ENCODE measurements around the gene HERPUD1. TPM values are rescaled to one million over a fixed set of nuclear protein-coding genes. Genes with fewer than 3 reads are reported as not detected.
"Not testable (repeated sequence)": the region's sequence is repeated elsewhere in the genome, so short reads cannot be mapped to it uniquely, and the experiment has no call there.

Gene HERPUD1
- total RNA-seq, 4 donors from 2014 or later = 51.5 to 136 (median 112) TPM

DNA sequence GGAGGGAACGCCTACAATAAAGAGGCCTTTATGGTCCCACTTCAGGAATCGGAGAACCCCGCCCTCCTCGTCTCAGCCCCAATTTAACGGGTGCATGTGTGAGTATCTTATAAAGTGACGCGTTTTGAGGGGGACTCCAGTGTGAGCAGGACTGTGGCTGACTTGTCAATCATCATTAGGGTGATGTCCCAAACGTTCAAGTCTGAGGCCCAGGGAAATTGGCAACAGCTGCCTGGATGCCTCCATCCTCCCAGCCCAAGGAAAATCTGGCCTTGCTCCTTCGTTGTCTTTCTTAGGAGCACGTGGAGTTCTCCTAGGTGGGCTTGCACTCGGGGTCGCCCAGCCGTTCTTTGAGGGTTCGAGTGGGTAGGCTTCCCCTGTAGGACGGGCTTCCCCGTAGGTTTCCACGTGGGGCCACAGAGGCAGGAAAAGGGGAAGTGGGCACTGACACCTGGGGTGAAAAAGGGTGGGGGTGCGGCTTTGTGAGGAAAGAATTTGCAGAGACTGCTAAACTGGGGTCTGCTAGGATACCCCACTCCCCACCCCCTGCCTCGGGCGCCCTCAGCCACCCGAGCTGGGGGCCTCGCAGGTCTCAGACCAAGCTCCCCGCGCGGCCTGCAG lies 561 bp upstream of the HERPUD1 start:
- Histone ChIP-seq H3K4me3 (peak overlapping the region; percentile 95 to 97), H3K36me3 (no peaks in the 10 kb centered on the region), H3K9me3 (no peaks in the 10 kb centered on the region), H3K27ac (peak overlapping the region; percentile 97 to 98), H3K4me1 (no peaks in the 10 kb centered on the region), H3K27me3 (no peaks in the 10 kb centered on the region)
- TF ChIP-seq, protein P1, sequence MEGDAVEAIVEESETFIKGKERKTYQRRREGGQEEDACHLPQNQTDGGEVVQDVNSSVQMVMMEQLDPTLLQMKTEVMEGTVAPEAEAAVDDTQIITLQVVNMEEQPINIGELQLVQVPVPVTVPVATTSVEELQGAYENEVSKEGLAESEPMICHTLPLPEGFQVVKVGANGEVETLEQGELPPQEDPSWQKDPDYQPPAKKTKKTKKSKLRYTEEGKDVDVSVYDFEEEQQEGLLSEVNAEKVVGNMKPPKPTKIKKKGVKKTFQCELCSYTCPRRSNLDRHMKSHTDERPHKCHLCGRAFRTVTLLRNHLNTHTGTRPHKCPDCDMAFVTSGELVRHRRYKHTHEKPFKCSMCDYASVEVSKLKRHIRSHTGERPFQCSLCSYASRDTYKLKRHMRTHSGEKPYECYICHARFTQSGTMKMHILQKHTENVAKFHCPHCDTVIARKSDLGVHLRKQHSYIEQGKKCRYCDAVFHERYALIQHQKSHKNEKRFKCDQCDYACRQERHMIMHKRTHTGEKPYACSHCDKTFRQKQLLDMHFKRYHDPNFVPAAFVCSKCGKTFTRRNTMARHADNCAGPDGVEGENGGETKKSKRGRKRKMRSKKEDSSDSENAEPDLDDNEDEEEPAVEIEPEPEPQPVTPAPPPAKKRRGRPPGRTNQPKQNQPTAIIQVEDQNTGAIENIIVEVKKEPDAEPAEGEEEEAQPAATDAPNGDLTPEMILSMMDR (IDR thresholded peaks at IDR 0.05) = no peak
- no peak for TF ChIP-seq POLR2A (IDR thresholded peaks at IDR 0.05)
- DNase-seq = no peak
- intact Hi-C loops (cut with DNase I; ENCODE audit: low total_unique reads) = no loop called here

- no peaks in the 10 kb centered on the region for H3K36me3 ChIP-seq
- peak; percentile 64 to 78 for DNase-seq
- TF ChIP-seq, protein P1 (IDR thresholded peaks at IDR 0.05) = no peak
- TF ChIP-seq POLR2A (IDR thresholded peaks at IDR 0.05) = peak; percentile 34 to 66
- peak overlapping the region; percentile 95 to 97 for H3K4me3 ChIP-seq
- intact Hi-C loops (cut with DNase I; ENCODE audit: low total_unique reads) = no loop called here
- peak overlapping the region; percentile 97 to 98 for H3K27ac ChIP-seq
- H3K9me3 ChIP-seq = no peaks in the 10 kb centered on the region
- H3K4me1 ChIP-seq = no peaks in the 10 kb centered on the region
- H3K27me3 ChIP-seq = no peaks in the 10 kb centered on the region
Observed at GRCh38 chr16:56932721-56933619, 1.0 kb downstream of the HERPUD1 start.

DNA sequence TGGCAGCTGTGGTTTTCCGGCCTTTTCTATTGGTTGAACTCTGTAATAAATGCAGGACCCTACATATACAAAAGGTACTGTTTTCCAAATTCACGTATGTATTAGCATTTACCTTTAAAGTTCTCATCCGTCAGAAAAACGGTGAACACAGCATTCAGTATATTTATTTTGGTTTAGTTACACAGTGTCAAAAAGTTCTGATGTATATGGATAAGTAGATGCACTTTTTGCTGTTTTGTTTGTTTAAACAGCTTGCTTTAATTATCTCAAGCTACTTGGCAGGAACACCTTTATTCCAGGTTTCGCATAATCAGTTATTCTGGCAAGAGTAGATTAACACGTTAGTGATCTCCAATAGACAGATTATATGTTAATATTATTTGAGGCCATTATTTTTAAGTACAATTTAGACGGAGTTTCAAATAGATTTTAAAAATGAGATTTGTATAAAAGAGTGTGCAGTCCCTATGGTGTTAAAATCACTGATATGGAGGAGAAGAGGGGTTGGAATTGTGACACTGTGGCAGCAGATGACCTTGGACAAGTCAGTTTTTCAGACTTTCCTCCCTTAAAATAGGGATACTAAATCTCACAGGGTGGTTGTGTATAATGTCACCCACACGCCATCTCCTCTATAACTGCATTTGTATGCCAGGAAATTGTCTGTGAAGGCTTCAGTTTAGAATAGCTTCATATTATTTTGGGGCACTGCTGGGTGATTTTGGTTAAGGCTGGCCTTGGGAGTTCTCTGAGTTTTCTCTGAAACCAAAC lies 2.1 kb downstream of the HERPUD1 start:
- intact Hi-C loops (cut with DNase I; ENCODE audit: low total_unique reads) = no loop called here
- H3K27ac ChIP-seq = peak overlapping the region; percentile 97 to 98
- H3K27me3 ChIP-seq = no peaks in the 10 kb centered on the region
- H3K4me1 ChIP-seq = no peaks in the 10 kb centered on the region
- TF ChIP-seq POLR2A (IDR thresholded peaks at IDR 0.05) = no peak
- TF ChIP-seq, protein P1 (IDR thresholded peaks at IDR 0.05) = no peak
- no peak for DNase-seq
- peak overlapping the region; percentile 95 to 97 for H3K4me3 ChIP-seq
- H3K9me3 ChIP-seq = no peaks in the 10 kb centered on the region
- no peaks in the 10 kb centered on the region for H3K36me3 ChIP-seq

GRCh38 chr16:56934599-56935145 lies 2.7 kb downstream of the HERPUD1 start:
- H3K27me3 ChIP-seq; H3K4me1 ChIP-seq; H3K9me3 ChIP-seq; DNase-seq; intact Hi-C loops (cut with DNase I; ENCODE audit: low total_unique reads); H3K36me3 ChIP-seq: not testable (repeated sequence)
- Histone ChIP-seq H3K27ac (peak overlapping the region in 1 of 2 donors; percentile 97), H3K4me3 (peak overlapping the region; percentile 95 to 97)

DNA sequence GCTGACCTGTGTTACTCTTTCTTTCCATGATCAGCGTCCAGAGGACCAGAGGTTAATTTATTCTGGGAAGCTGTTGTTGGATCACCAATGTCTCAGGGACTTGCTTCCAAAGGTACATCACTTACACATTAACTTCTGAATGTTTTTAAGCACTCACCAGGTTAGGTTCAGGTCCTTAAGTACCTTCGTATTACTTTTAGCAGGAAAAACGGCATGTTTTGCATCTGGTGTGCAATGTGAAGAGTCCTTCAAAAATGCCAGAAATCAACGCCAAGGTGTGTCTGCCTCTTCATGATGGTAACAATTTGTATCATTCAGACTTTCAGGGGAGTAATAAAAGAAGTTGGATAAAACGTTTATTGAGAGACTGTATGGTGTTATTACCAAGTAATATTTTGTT lies 3.3 kb downstream of the HERPUD1 start:
- no peak for DNase-seq
- Histone ChIP-seq H3K9me3 (no peaks in the 10 kb centered on the region), H3K4me3 (peak overlapping the region in 1 of 2 donors; percentile 95), H3K36me3 (no peaks in the 10 kb centered on the region), H3K4me1 (no peaks in the 10 kb centered on the region), H3K27ac (peak overlapping the region in 1 of 2 donors; percentile 97), H3K27me3 (no peaks in the 10 kb centered on the region)
- no peak for TF ChIP-seq POLR2A (IDR thresholded peaks at IDR 0.05)
- TF ChIP-seq, protein P1 (IDR thresholded peaks at IDR 0.05) = no peak
- intact Hi-C loops (cut with DNase I; ENCODE audit: low total_unique reads) = no loop called here

Measured in uterus (tissue), 4 donors.